ENCODE data around the gene ZBTB20. TPM values are rescaled to one million over a fixed set of nuclear protein-coding genes. Genes with fewer than 3 reads are reported as not detected.

ZBTB20 gene
- total and polyA plus RNA-seq, 2 of the 4 experiments (the other 2 are of a cell fraction): 0.75 to 14.7 TPM

GRCh38 chr3:114484919-114485318 lies 662.2 kb downstream of the ZBTB20 start:
- dilution Hi-C loops (cut with HindIII; ENCODE audit: low sequenced_read_pairs, unreplicated experiment): no loop called here
- H3K9me1 ChIP-seq (ENCODE audit: insufficient read depth, low read length): peaks cover 7% of the 10 kb centered on the region; the same call in 1 of the 2 replicates
- no peak overlapping the region for H2AK5ac ChIP-seq (ENCODE audit: low read depth, low read length)
- H2BK20ac ChIP-seq (ENCODE audit: low read depth, low read length): no peak overlapping the region
- TF ChIP-seq MAFK (IDR thresholded peaks at IDR 0.05; ENCODE audit: low read depth, low read length) (no peak), MAZ (IDR thresholded peaks at IDR 0.05; ENCODE audit: borderline replicate concordance, low read depth, low read length) (no peak), NFE2L2 (IDR thresholded peaks at IDR 0.05; ENCODE audit: low read depth, low read length) (no peak), POLR2A (IDR thresholded peaks at IDR 0.05; ENCODE audit: low read depth, low read length) (no peak), SMC3 (IDR thresholded peaks at IDR 0.05; ENCODE audit: low read depth, low read length) (no peak), BHLHE40 (IDR thresholded peaks at IDR 0.05; ENCODE audit: low read depth, low read length) (no peak), FOS (IDR thresholded peaks at IDR 0.05; ENCODE audit: low read depth, low read length) (no peak), CEBPB (IDR thresholded peaks at IDR 0.05; ENCODE audit: low read depth, low read length) (no peak), RAD21 (IDR thresholded peaks at IDR 0.05; ENCODE audit: low read length) (no peak), USF2 (IDR thresholded peaks at IDR 0.05; ENCODE audit: low read depth, low read length) (no peak), ELK1 (IDR thresholded peaks at IDR 0.05; ENCODE audit: borderline replicate concordance, low read depth, low read length) (no peak), RFX5 (IDR thresholded peaks at IDR 0.05; ENCODE audit: low read depth, low read length) (no peak), RCOR1 (IDR thresholded peaks at IDR 0.05; ENCODE audit: insufficient replicate concordance, low read length) (no peak), CHD1 (IDR thresholded peaks at IDR 0.05; ENCODE audit: low read depth, low read length) (no peak), MXI1 (IDR thresholded peaks at IDR 0.05; ENCODE audit: borderline replicate concordance, low read depth, low read length) (no peak)
- TF ChIP-seq, protein P1, sequence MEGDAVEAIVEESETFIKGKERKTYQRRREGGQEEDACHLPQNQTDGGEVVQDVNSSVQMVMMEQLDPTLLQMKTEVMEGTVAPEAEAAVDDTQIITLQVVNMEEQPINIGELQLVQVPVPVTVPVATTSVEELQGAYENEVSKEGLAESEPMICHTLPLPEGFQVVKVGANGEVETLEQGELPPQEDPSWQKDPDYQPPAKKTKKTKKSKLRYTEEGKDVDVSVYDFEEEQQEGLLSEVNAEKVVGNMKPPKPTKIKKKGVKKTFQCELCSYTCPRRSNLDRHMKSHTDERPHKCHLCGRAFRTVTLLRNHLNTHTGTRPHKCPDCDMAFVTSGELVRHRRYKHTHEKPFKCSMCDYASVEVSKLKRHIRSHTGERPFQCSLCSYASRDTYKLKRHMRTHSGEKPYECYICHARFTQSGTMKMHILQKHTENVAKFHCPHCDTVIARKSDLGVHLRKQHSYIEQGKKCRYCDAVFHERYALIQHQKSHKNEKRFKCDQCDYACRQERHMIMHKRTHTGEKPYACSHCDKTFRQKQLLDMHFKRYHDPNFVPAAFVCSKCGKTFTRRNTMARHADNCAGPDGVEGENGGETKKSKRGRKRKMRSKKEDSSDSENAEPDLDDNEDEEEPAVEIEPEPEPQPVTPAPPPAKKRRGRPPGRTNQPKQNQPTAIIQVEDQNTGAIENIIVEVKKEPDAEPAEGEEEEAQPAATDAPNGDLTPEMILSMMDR (conservative IDR thresholded peaks at IDR 0.05; ENCODE audit: low read depth, low read length): no peak
- no peak overlapping the region for H3K9ac ChIP-seq (ENCODE audit: low read depth, low read length)
- POLR2A ChIA-PET (ENCODE audit: unreplicated experiment): no interaction called here
- H3K4ac ChIP-seq (ENCODE audit: low read depth, low read length): no peak overlapping the region
- H2BK15ac ChIP-seq (ENCODE audit: low read depth, low read length): no peak overlapping the region
- CTCF ChIA-PET: interaction anchor here (0.6 to 1.0 kb wide), 3 partner anchors 34 to 587 kb away, joined by 3 read pairs; no protein-coding TSS in a partner anchor
- no peak overlapping the region for H3K4me3 ChIP-seq (ENCODE audit: insufficient read depth, low read depth, low read length)
- H3K18ac ChIP-seq (ENCODE audit: low read depth, low read length): no peak overlapping the region
- ATAC-seq (ENCODE audit: low read depth): no peak
- no peaks in the 10 kb centered on the region for H4K20me1 ChIP-seq (ENCODE audit: insufficient read depth, low read length)
- no peak overlapping the region for H3K4me2 ChIP-seq (ENCODE audit: low read depth, low read length)
- no peak overlapping the region for H4K5ac ChIP-seq (ENCODE audit: low read depth, low read length)
- H3K23ac ChIP-seq (ENCODE audit: low read depth, low read length): no peak overlapping the region
- no peak overlapping the region for H2AFZ ChIP-seq (replicated peaks; ENCODE audit: low read length, poor library complexity)
- in situ Hi-C loops (cut with MboI; ENCODE audit: low sequenced_read_pairs): no loop called here
- no peaks in the 10 kb centered on the region for H3K27me3 ChIP-seq (ENCODE audit: control insufficient read depth, insufficient read depth, low read length)
- H3K36me3 ChIP-seq (ENCODE audit: control insufficient read depth, insufficient read depth, low read length): no peaks in the 10 kb centered on the region
- no peak overlapping the region for H3K27ac ChIP-seq (ENCODE audit: insufficient read depth, low read length)
- no peak overlapping the region for H4K91ac ChIP-seq (ENCODE audit: insufficient read depth, low read depth, low read length)
- peaks cover 0 to 19% of the 10 kb centered on the region in 2 experiments; a peak in 3 of 4 replicates for H3K79me1 ChIP-seq (ENCODE audit: low read depth in 1 of 2, low read length in 2 of 2)
- H2AK9ac ChIP-seq (replicated peaks; ENCODE audit: low read depth, low read length, poor library complexity): no peak overlapping the region
- no peak for DNase-seq
- no peak overlapping the region for H3K56ac ChIP-seq (ENCODE audit: extremely low read depth, insufficient read depth, low read length)
- no peaks in the 10 kb centered on the region for H3K9me3 ChIP-seq (ENCODE audit: control insufficient read depth, insufficient read depth, low read length)
- no peak overlapping the region for H2BK5ac ChIP-seq (ENCODE audit: low read depth, low read length, poor library complexity, severe bottlenecking)
- no TSS peak for BruUV-seq (replicated peaks)
- no peak overlapping the region for H2BK120ac ChIP-seq (ENCODE audit: low read depth, low read length)
- intact Hi-C loops (cut with micrococcal nuclease): no loop called here
- no peak overlapping the region for H3K14ac ChIP-seq (replicated peaks; ENCODE audit: low read depth, low read length)
- H4K8ac ChIP-seq (ENCODE audit: low read depth in 2 of 2, low read length in 2 of 2): no peak overlapping the region
- H3K4me1 ChIP-seq (ENCODE audit: control insufficient read depth, insufficient read depth, low read length): no peaks in the 10 kb centered on the region; the same call in 1 of the 2 replicates
- no CpG with 5 or more reads among the region's 3 CpGs for WGBS, 2 experiments (ENCODE audit: extremely low coverage in 2 of 2, insufficient read length in 1 of 2)

All from IMR-90 (cell line).